Renal cortex interstitium (tissue), 11 donors: ENCODE data around the gene AVP. TPM values are rescaled to one million over a fixed set of nuclear protein-coding genes. Genes with fewer than 3 reads are reported as not detected.

ENCODE experiments used
- DNase-seq, 11 donors: peaks; one replicate each; pipeline ENCODE4 v3.0.0-alpha.2; 2013; ENCODE audit warnings: low read depth in 9 of 11, low spot score in 4 of 11; ENCODE audit errors: extremely low read depth in 1 of 11
- polyA plus RNA-seq, 3 donors: library from polyadenylated mRNA; unstranded; fragments of 120-200 nt; gene quantifications; one replicate each; pipeline ENCODE4 v1.2.1, GENCODE V29; 2013; ENCODE audit not compliant: insufficient read length in 3 of 3

AVP gene
- polyA plus RNA-seq, 3 donors: 0.33 to 0.64 (median 0.54) TPM

DNA sequence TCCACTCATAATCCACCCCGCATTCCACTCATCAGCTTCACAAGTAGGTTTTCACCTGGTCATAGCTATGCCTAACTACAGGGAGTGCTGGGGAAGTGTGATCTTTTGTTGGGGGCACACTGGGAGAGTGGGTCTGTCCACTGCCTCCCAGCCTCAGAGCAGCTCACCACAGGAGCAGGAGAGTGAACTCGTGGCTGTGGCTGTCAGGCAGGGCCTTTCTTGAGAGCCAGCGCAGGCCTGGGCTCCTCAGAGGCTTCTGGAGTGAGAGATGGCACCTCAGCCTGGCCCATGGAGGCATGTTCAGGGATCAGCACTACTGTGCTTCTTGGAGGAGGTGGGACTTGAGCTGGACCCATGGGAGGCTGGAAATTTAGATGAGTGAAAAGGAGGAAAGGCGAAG lies 45.1 kb downstream of the AVP start:
- no peak for DNase-seq

DNA sequence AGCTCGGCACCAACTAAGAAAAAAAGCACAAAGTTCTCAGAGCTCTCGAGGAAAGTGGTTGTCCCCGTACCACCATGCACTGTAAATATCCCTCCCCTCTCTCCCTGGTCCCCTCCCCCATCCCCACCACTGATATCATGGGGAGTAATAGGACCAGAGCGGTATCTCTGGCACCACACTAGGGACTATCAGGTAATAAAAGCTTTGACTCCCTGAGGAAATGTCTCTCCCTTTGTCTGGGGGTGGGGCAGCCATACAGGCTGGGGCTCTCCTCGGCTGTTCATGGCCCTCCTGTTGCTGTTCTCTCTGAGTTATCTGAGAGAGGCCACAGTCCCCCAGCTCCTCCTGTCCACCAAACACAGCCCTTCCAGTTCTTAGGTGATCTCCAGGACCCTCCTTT lies 46.1 kb downstream of the AVP start:
- DNase-seq: no peak

DNA sequence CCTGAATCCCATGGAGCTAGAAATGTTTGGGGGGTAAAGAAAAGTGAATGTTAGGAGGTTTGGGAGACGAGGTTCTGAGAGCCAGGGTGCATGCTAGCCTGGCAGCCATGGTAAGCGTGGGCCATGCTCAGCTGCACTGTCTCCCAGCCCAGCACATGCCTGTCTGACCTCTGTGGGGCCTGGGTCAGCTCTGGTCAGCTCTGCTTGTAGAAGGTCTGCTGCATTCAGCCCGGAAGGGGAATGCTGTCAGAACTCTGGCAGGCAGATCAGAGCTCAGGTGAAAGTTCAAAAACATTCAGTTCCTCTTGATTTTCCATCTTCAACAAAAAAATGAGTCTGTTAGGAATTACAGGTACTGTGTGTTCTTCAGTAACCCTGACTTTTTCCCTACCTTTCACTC lies 46.9 kb downstream of the AVP start:
- DNase-seq: no peak

DNA sequence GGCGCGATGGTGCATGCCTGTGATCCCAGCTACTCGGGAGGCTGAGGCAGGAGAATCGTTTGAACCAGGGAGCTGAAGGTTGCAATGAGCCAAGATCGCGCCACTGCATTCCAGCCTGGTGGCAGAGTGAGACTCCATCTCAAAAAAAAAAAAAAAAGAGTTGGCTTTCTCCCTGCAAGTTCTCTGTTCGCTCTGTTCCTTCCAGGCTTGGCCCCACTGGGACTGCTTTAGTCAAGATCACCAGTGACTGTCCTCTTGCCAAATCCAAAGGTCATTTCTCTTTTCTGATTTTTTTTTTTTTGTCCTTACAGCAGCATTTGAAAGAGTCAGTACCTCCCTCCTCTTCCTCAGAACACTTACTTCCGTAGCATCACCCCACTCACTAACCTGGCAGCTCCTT lies 51.9 kb downstream of the AVP start:
- DNase-seq: no peak

Other genes starting within 250 kb of the AVP start
- 10 to 100 TPM; 58.9 to 92.0 (median 74.6) TPM for gene PCED1A, start 244.1 kb downstream of the AVP start, polyA plus RNA-seq
- 10 to 100 TPM; 35.0 to 43.5 (median 39.6) TPM for gene VPS16, start 244.0 kb downstream of the AVP start, polyA plus RNA-seq
- gene PTPRA, start 211.2 kb downstream of the AVP start, polyA plus RNA-seq: 100 to 1,000 TPM in 1 of 3 donors, 10 to 100 TPM in 2; 89.1 to 108 (median 97.5) TPM
- gene GNRH2, start 41.1 kb downstream of the AVP start, polyA plus RNA-seq: under 1 TPM; 0.34 to 0.53 (median 0.45) TPM
- gene MRPS26, start 38.7 kb downstream of the AVP start, polyA plus RNA-seq: 10 to 100 TPM; 47.7 to 73.0 (median 61.6) TPM
- gene OXT, start 13.1 kb downstream of the AVP start, polyA plus RNA-seq: 1 to 10 TPM in 1 of 3 donors, under 1 TPM in 2; 0.47 to 1.5 (median 0.64) TPM
- 10 to 100 TPM; 17.1 to 20.0 (median 19.2) TPM for gene FASTKD5, start 75.1 kb upstream of the AVP start, polyA plus RNA-seq
- gene UBOX5, start 75.1 kb upstream of the AVP start, polyA plus RNA-seq: 10 to 100 TPM in 1 of 3 donors, 1 to 10 TPM in 2; 8.4 to 11.1 (median 9.5) TPM
- 10 to 100 TPM; 12.0 to 21.5 (median 16.0) TPM for gene LZTS3, start 88.8 kb upstream of the AVP start, polyA plus RNA-seq
- gene DDRGK1, start 120.0 kb upstream of the AVP start, polyA plus RNA-seq: 10 to 100 TPM; 44.0 to 60.2 (median 57.1) TPM
- gene ITPA, start 124.8 kb upstream of the AVP start, polyA plus RNA-seq: 10 to 100 TPM; 46.3 to 70.3 (median 54.3) TPM
- 1 to 10 TPM; 2.3 to 3.4 (median 3.0) TPM for gene SLC4A11, start 154.5 kb upstream of the AVP start, polyA plus RNA-seq